ENCODE results near the gene CMSS1.

CMSS1 gene

GRCh38 chr3:99966662-99967416 lies 149.2 kb downstream of the CMSS1 start:
- no peak for TF ChIP-seq CTCF (IDR thresholded peaks at IDR 0.05; ENCODE audit: low read length)
- TF ChIP-seq EZH2 (IDR thresholded peaks at IDR 0.05; ENCODE audit: borderline replicate concordance, low read length): no peak
- H3K9me3 ChIP-seq (ENCODE audit: low read length): no peaks in the 10 kb centered on the region
- H3K9me2 ChIP-seq (ENCODE audit: low read depth, low read length): no peaks in the 10 kb centered on the region
- no peak overlapping the region for H2AFZ ChIP-seq (ENCODE audit: low read length)
- H3K4me3 ChIP-seq (ENCODE audit: low read depth, low read length, poor library complexity, severe bottlenecking): no peak overlapping the region
- no peak overlapping the region for H3K27ac ChIP-seq (ENCODE audit: low read depth, low read length, poor library complexity, severe bottlenecking)
- no peak overlapping the region for H3K4me2 ChIP-seq (ENCODE audit: low read length)
- H3K9ac ChIP-seq (ENCODE audit: low read length): no peak overlapping the region
- no peaks in the 10 kb centered on the region for H3F3A ChIP-seq (ENCODE audit: insufficient read depth, low read length)
- no peaks in the 10 kb centered on the region for H3K79me2 ChIP-seq (ENCODE audit: insufficient read depth, low read length)
- H3K4me1 ChIP-seq (ENCODE audit: insufficient read depth, low read length, severe bottlenecking): no peaks in the 10 kb centered on the region
- H3K27me3 ChIP-seq (ENCODE audit: insufficient read depth, low read length): no peaks in the 10 kb centered on the region
- H4K20me1 ChIP-seq (ENCODE audit: insufficient read depth, low read length): no peaks in the 10 kb centered on the region
- no peaks in the 10 kb centered on the region for H3K36me3 ChIP-seq (ENCODE audit: insufficient read depth, low read length)

GRCh38 chr3:99967796-99968195 lies 150.1 kb downstream of the CMSS1 start:
- Histone ChIP-seq H3K4me3 (ENCODE audit: low read depth, low read length, poor library complexity, severe bottlenecking) (no peak overlapping the region), H3K4me2 (ENCODE audit: low read length) (no peak overlapping the region), H3K27ac (ENCODE audit: low read depth, low read length, poor library complexity, severe bottlenecking) (no peak overlapping the region), H3K9me3 (ENCODE audit: low read length) (no peaks in the 10 kb centered on the region), H3K36me3 (ENCODE audit: insufficient read depth, low read length) (no peaks in the 10 kb centered on the region), H3F3A (ENCODE audit: insufficient read depth, low read length) (no peaks in the 10 kb centered on the region), H2AFZ (ENCODE audit: low read length) (no peak overlapping the region), H3K27me3 (ENCODE audit: insufficient read depth, low read length) (no peaks in the 10 kb centered on the region), H3K4me1 (ENCODE audit: insufficient read depth, low read length, severe bottlenecking) (no peaks in the 10 kb centered on the region), H3K9ac (ENCODE audit: low read length) (no peak overlapping the region), H4K20me1 (ENCODE audit: insufficient read depth, low read length) (no peaks in the 10 kb centered on the region), H3K79me2 (ENCODE audit: insufficient read depth, low read length) (no peaks in the 10 kb centered on the region), H3K9me2 (ENCODE audit: low read depth, low read length) (no peaks in the 10 kb centered on the region)
- TF ChIP-seq EZH2 (IDR thresholded peaks at IDR 0.05; ENCODE audit: borderline replicate concordance, low read length) (no peak), CTCF (IDR thresholded peaks at IDR 0.05; ENCODE audit: low read length) (no peak)

GRCh38 chr3:99969136-99969535 lies 151.5 kb downstream of the CMSS1 start:
- no peaks in the 10 kb centered on the region for H3K27me3 ChIP-seq (ENCODE audit: insufficient read depth, low read length)
- H3K27ac ChIP-seq (ENCODE audit: low read depth, low read length, poor library complexity, severe bottlenecking): no peak overlapping the region
- no peaks in the 10 kb centered on the region for H3K4me1 ChIP-seq (ENCODE audit: insufficient read depth, low read length, severe bottlenecking)
- H3K4me2 ChIP-seq (ENCODE audit: low read length): no peak overlapping the region
- H4K20me1 ChIP-seq (ENCODE audit: insufficient read depth, low read length): no peaks in the 10 kb centered on the region
- no peak overlapping the region for H3K9ac ChIP-seq (ENCODE audit: low read length)
- H3K36me3 ChIP-seq (ENCODE audit: insufficient read depth, low read length): no peaks in the 10 kb centered on the region
- H3K4me3 ChIP-seq (ENCODE audit: low read depth, low read length, poor library complexity, severe bottlenecking): no peak overlapping the region
- no peak overlapping the region for H2AFZ ChIP-seq (ENCODE audit: low read length)
- TF ChIP-seq EZH2 (IDR thresholded peaks at IDR 0.05; ENCODE audit: borderline replicate concordance, low read length): no peak
- TF ChIP-seq CTCF (IDR thresholded peaks at IDR 0.05; ENCODE audit: low read length): no peak
- no peaks in the 10 kb centered on the region for H3K9me3 ChIP-seq (ENCODE audit: low read length)
- no peaks in the 10 kb centered on the region for H3F3A ChIP-seq (ENCODE audit: insufficient read depth, low read length)
- no peaks in the 10 kb centered on the region for H3K9me2 ChIP-seq (ENCODE audit: low read depth, low read length)
- H3K79me2 ChIP-seq (ENCODE audit: insufficient read depth, low read length): no peaks in the 10 kb centered on the region

Measured in OCI-LY1 (cell line).